Mammary epithelial cell (primary cell): ENCODE results near the gene PTPRA.

Source experiments
- CTCF ChIP-seq, 2 donors: IDR thresholded peaks in 1 of 2; conservative IDR thresholded peaks in 1 of 2; 2 replicates each; pipeline ENCODE4 v1.5.1; 2011 to 2012; ENCODE audit warnings: inconsistent platforms in 2 of 2, low read length in 2 of 2, mild to moderate bottlenecking in 2 of 2, control low read depth in 1 of 2, low read depth in 1 of 2; ENCODE audit not compliant: insufficient read depth in 1 of 2; ENCODE audit errors: extremely low read depth in 1 of 2
- EZH2 ChIP-seq: IDR thresholded peaks from 2 replicates; pipeline ENCODE4 v1.6.1; 2012; ENCODE audit warnings: low read length, inconsistent platforms, borderline replicate concordance

DNA sequence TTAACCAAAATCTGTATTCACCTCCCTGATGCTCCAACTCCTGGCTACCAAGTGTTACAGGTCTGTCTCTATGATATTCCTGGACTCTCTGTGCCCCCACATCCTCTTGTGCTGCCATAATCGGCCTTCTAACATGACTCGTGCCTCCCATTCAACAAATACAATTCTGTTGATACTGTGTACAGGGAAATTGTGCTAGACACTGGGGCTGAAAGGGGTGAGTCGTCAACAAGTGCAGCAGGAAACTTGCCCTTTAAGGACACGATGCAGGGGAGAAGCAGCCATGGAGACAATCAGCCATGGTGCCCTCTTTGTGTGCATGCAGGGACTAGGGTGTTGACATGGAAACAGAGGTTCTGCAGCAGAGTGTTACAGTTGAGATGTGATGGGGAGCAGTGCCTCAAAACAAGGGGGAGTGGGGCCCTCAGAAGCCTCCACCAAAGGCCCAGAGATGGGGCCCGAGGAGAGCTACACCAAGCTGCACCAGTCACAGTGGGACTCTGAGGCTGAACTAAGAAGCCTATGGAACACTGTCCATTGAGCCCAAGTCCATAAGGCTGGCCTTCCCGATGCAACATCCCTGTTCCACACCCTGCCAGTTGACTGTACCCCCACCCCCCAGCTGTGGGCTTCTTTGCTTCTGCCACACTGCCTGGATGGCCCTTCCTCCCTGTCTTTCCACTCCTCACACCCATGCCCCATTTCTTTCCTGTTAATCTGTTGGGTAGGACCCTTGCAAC, 35.9 kb upstream of the PTPRA start:
- no peak for TF ChIP-seq CTCF (conservative IDR thresholded peaks at IDR 0.05 in 1 of 2, IDR thresholded peaks at IDR 0.05 in 1 of 2; ENCODE audit: extremely low read depth in 1 of 2, insufficient read depth in 1 of 2, low read depth in 1 of 2, low read length in 2 of 2)
- no peak for TF ChIP-seq EZH2
